ENCODE measurements around the gene COA4. TPM values are rescaled to one million over a fixed set of nuclear protein-coding genes. Genes with fewer than 3 reads are reported as not detected.

The COA4 gene
- total RNA-seq, 1 experiment from 2014 or later, result 63.3 TPM

GRCh38 chr11:73866586-73866996, 10.1 kb downstream of the COA4 start:
- peak; percentile 28 for DNase-seq (ENCODE audit: extremely low read depth, low read depth)

GRCh38 chr11:73866095-73866579, 10.5 kb downstream of the COA4 start:
- no peak for DNase-seq (ENCODE audit: extremely low read depth, low read depth)

GRCh38 chr11:73862986-73863385, 13.7 kb downstream of the COA4 start:
- DNase-seq (ENCODE audit: extremely low read depth, low read depth), result no peak

- DNase-seq (ENCODE audit: extremely low read depth, low read depth), result no peak
Measured at GRCh38 chr11:73860202-73860601, 16.4 kb downstream of the COA4 start.

GRCh38 chr11:73859671-73860070, 17.0 kb downstream of the COA4 start:
- no peak for DNase-seq (ENCODE audit: extremely low read depth, low read depth)

- no peak for DNase-seq (ENCODE audit: extremely low read depth, low read depth)
Measured at GRCh38 chr11:73856031-73856567, 20.5 kb downstream of the COA4 start.

GRCh38 chr11:73854680-73855079, 22.0 kb downstream of the COA4 start:
- DNase-seq (ENCODE audit: extremely low read depth, low read depth), result no peak

GRCh38 chr11:73852049-73852448, 24.6 kb downstream of the COA4 start:
- DNase-seq (ENCODE audit: extremely low read depth, low read depth), result no peak

GRCh38 chr11:73851046-73851764, 25.4 kb downstream of the COA4 start:
- no peak for DNase-seq (ENCODE audit: extremely low read depth, low read depth)

GRCh38 chr11:73839123-73839457, 37.6 kb downstream of the COA4 start:
- DNase-seq (ENCODE audit: extremely low read depth, low read depth), result no peak

GRCh38 chr11:73838443-73839122, 38.1 kb downstream of the COA4 start:
- DNase-seq (ENCODE audit: extremely low read depth, low read depth), result no peak

GRCh38 chr11:73833067-73833466, 43.6 kb downstream of the COA4 start:
- no peak for DNase-seq (ENCODE audit: extremely low read depth, low read depth)

GRCh38 chr11:73830261-73830660, 46.4 kb downstream of the COA4 start:
- DNase-seq (ENCODE audit: extremely low read depth, low read depth), result no peak

Other genes with a start within 250 kb of the COA4 start
- gene PLEKHB1, start 230.3 kb downstream of the COA4 start, total RNA-seq (2014; rRNA removed; shearing (Covaris generic)), result 0.15 TPM in 1 of 2 replicates, not detected in the other
- 53.3 and 60.6 TPM in 2 replicates for gene RAB6A, start 115.8 kb downstream of the COA4 start, total RNA-seq (2014; rRNA removed; shearing (Covaris generic))
- gene MRPL48, start 89.0 kb downstream of the COA4 start, total RNA-seq (2014; rRNA removed; shearing (Covaris generic)), result 49.7 and 53.5 TPM in 2 replicates
- 8.2 and 8.6 TPM in 2 replicates for gene PAAF1, start 153 bp upstream of the COA4 start, total RNA-seq (2014; rRNA removed; shearing (Covaris generic))
- not detected in 2 replicates for gene DNAJB13, start 74.2 kb upstream of the COA4 start, total RNA-seq (2014; rRNA removed; shearing (Covaris generic))
- 0.26 and 0.45 TPM in 2 replicates for gene UCP2, start 106.0 kb upstream of the COA4 start, total RNA-seq (2014; rRNA removed; shearing (Covaris generic))
- gene UCP3, start 132.2 kb upstream of the COA4 start, total RNA-seq (2014; rRNA removed; shearing (Covaris generic)), result 0.07 TPM in 1 of 2 replicates, not detected in the other

Measured in NCI-H460 (cell line).